Activated T-helper 1 cell treated with anti-CD3 and anti-CD28 coated beads, Interleukin-2, amount 50 U/mL, for 16 hours (primary cell): ENCODE data around the gene SLX4IP.
"Not testable (repeated sequence)": the region's sequence is repeated elsewhere in the genome, so short reads cannot be mapped to it uniquely, and the experiment has no call there.

ENCODE experiments used
- DNase-seq, 2 donors: peaks; one replicate each; pipeline ENCODE4 v3.0.0-alpha.2; 2020; ENCODE audit warnings: low read depth in 1 of 2, low spot score in 1 of 2

SLX4IP gene

DNA sequence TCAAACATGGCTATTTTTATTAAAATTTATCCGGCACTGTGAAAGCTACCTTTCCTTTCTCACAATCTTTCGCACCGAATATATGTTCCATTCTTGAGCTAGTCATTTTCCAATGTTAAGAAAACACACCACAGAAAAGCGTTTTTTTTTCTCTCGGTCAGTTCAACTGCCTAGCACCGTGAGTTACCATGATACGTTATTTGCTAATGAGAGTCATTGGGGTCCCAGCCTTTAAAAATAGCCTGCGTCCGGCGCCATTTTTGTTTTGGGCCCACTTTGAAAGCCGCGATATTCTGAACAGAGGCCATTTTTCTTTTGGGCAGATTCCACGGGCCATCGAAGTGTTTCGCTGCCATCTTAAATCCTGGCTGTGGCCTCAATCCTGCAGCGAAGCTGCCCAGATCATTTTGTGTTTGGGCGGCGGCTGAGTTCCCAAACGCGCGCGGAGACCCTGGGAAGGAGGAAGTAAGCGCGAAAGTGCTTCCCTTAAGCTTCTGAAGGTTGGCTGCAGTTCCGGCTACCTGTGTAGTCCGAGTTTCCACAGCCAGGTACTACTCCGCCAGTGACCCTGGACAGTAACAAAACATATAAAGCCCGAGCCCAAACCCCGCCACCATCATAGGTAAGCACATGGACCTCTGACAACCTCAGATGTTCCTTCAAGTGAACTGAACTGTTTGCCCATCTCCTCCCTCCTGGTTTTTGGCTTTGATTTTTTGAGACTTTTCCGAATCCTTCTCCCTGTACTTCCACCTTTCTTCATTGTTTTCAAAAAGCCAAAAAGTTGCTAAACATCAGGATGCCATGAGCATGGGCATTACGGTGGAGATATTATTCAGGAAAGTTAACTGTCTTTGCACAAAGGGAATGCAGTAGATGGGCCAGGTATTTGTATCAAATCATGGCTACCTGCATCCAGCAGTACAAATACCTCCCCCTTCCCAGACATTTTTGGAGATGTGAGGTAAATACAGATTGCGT lies at the start of gene SLX4IP:
Gene SLX4IP, plus strand, starts transcription at position 474 of the 981 bp plus-strand sequence. CDS start 22,900 bp downstream, outside the sequence.
- DNase-seq = peak; percentile 58 to 72

DNA sequence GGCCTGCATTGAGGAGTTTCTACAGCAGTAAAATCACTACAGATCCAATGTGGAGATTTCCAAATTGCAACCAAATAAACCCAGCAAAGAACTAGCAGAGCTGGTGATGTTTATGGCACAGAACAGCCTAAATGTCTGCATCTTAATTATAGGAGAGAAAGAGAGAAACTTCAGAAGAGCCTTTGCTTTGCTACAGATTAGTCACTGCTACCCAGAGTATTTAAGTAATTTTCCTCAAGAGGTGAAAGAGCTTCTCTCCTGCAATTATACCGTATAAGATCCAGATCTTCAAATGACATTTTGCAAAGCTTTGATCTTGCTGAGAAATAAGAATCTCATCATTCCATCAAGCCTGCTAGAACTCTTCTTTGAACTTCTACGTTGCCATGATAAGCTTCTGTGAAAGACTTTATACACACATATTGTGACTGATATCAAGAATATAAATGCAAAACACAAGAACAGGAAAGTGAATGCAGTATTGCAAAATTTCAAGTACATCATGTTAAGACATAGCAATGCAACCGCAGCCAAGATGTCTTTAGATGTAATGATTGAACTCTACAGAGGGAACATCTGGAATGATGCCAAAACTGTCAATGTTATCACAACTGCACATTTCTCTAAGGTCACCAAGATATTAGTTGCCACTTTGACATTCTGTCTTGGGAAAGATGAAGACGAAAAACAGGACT lies 49.1 kb upstream of the SLX4IP start:
- no peak for DNase-seq

DNA sequence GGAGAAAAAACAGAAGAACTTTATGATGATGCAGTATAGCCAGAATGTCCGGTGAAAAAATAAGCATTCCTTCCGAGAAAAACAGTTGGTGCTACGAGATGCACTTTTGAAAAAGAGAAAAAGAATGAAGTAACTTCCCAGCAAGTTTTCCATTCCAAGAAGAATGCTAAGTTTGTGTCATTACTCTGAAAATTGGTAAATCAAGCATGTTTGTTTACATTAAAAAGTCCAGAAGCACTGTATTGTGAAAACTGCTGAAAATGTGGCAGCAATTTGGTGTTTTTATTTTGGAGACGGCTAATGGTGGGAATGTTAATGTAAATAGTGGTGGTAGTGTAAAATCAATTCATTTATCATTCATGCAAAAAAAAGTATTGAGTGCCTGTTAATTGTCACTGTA lies 47.4 kb upstream of the SLX4IP start:
- DNase-seq = no peak

DNA sequence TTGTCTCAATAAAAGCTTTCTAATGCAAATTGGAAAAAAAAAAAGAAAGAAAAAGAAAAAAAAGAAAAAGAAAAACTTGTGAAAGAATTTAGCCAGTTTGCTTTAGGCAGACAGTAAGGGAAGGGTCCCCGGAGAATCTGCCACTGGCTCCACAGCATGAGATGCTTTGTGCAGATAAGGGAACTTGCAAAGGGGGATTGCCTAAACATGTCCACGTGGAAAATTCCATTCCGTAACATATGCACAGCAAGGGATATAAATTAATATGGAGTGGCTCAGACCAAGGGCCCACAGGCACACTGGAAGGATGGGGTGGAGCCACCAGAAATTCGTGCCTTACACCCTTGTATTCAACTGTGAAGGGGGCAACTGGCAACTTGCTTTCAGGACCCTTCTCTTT lies 46.5 kb upstream of the SLX4IP start:
- no peak for DNase-seq

GRCh38 chr20:10390709-10391108 lies 44.4 kb upstream of the SLX4IP start:
- no peak for DNase-seq

- not testable (repeated sequence) for DNase-seq
Observed at GRCh38 chr20:10394752-10395151, 40.4 kb upstream of the SLX4IP start.

- DNase-seq = no peak
Observed at GRCh38 chr20:10398834-10399369, 36.2 kb upstream of the SLX4IP start.

DNA sequence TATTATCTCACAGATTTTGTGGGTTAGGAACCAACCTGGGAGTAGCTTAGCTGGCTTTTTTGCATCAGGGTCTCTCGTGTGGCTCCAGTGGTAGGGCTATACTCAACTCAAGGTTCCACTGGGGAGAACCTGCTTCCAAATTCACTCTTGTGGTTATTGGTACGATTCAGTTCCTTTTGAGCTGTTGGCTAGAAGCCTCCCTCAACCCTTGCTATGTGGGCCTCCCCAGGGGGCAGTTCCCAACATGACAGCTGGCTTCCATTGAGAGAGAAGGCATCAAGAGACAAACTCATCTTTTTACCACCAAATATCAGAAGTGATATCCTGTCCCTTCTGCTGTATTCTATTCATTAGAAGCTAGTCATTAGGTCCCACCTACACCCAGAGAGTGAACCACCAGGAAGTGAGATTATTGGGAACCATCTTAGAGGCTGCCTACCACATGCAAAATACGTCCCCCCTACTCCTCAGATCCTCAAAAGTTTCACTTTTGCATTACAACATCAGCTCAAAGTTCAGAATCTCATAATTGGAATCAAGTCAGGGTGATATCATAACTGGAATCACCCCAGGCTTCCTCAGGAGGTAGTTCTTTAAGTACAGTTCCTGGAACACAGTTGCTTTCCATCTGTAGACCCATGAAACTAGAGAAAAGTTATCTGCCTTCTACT lies 32.0 kb upstream of the SLX4IP start:
- no peak for DNase-seq

GRCh38 chr20:10404023-10404628 lies 31.0 kb upstream of the SLX4IP start:
- no peak for DNase-seq

- DNase-seq = no peak
Observed at GRCh38 chr20:10404959-10405530, 30.1 kb upstream of the SLX4IP start.

- no peak for DNase-seq
Observed at GRCh38 chr20:10408108-10408813, 26.8 kb upstream of the SLX4IP start.

- no peak for DNase-seq
Observed at GRCh38 chr20:10411673-10412072, 23.4 kb upstream of the SLX4IP start.

DNA sequence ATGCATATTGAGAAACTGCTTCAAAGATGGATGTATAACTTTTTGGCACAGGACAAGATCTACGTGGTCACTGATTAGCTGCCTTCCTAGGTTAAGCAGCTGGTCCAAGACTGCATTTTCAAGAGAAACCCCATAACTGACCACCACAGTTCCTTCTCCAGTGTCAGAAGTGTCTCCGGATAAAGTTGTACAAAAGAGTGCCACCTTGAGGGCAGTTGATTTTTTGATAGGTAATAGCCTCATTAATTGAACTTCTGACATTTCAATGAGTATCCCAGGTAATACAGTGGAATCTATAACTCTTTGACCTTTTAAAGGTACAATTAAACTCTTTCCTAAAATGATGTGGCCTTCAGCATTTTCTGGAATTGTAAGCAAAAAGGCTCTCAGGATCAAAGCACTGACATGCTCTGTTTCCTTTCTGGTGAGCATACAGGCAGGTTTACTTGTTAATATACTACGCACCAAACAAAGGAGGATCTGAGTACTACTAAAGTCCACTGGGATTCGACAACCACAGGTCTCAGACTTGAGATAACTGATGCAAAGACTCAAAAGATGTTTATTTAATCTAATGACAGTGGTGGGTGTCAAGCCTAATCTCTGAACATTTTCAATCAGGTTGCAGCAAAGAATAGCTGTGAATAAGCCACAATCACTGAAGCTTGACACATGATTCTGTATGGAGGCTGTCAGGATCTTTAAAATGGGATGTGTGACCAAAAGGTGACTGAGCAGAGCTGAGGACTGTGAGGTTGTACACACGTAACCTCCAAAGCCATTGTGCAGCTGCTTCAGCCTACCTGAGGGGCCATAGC lies 22.3 kb upstream of the SLX4IP start:
- DNase-seq = no peak

GRCh38 chr20:10415013-10415650 lies 20.0 kb upstream of the SLX4IP start:
- no peak for DNase-seq

DNA sequence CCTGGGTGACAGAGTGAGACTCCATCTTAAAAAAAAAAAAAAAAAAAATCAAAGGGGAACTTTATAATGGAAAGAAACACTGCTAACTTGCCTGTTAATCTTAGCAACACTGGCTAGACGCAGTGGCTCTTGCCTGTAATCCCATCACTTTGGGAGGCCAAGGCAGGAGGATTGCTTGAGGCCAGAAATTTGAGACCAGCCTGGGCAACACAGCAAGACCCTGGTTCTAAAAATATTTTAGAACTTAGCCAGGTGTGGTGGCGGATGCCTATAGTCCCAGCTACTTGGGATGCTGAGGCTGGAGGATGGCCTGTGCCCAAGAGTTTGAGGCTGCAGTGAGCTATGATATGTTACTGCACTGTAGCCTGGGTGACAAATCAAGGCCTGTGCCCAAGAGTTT lies 17.9 kb upstream of the SLX4IP start:
- DNase-seq = not testable (repeated sequence)

DNA sequence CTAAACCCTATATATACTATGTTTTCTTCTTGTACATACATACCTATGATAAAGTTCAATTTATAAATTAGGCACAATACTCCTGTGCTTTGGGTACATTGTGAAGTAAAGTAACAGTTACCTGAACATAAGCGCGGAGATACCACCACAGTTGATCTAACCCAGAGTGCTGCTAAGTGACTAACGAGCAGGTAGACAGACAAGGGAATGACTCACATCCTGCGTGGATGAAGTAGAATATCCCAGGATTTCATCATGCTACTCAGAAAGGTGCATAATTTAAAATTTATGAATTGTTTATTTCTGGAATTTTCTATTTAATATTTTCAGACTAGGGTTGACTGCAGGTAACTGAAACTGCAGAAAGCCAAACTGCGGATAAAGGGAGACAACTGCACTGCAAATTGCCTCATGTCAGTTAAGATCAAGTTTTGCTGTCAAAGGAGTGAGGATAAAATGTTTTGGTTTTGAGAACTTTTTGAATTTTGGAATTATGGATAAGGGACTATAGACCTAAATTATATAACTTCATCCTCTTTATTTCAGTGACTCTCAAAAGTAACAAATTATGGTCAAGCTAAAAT lies 15.5 kb upstream of the SLX4IP start:
- no peak for DNase-seq

DNA sequence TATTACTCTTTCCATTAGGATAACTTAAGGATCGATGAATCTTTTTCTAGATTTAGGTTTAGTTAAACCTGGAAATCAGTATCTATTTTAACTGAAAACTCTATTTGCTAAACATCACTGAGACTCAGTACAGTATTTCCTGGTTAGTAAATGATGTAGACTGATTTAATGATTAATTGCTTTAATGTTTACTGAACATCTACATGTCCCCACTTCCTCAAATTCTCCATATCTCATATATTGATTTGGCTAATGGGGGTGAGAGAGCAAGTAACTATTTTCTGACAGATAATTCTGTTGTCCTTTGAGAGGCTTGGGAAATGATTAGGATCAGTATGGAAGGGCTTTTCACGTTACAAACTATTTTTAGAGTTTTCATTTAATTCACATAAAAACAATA lies 11.4 kb upstream of the SLX4IP start:
- DNase-seq = no peak

GRCh38 chr20:10427060-10427692 lies 7.9 kb upstream of the SLX4IP start:
- no peak for DNase-seq
